AG04449 (cell line): Measurements from ENCODE around the gene TCAF1.
"Not testable (repeated sequence)": the region's sequence is repeated elsewhere in the genome, so short reads cannot be mapped to it uniquely, and the experiment has no call there.

Source experiments
- CTCF ChIA-PET: fragments of 350-600 bp; formaldehyde crosslinking; extraction: SDS; loops from one replicate; lab custom pipeline; 2021; ENCODE audit warnings: antibody characterized with exemption; lab: Yijun Ruan, JAX
- POLR2A ChIA-PET: fragments of 400-600, 350-600 bp; formaldehyde crosslinking; extraction: SDS; loops from one replicate; lab custom pipeline; 2020; ENCODE audit warnings: antibody characterized with exemption, inconsistent platforms; lab: Yijun Ruan, JAX
- DNase-seq: peaks from one replicate; pipeline ENCODE4 v3.0.0-alpha.2; 2010; ENCODE audit warnings: low read depth, low spot score
- H3K4me3 ChIP-seq: 2 replicates; pipeline ENCODE4 v1.5.1; 2011; ENCODE audit warnings: low read depth, mild to moderate bottlenecking, control low read depth, low read length

The TCAF1 gene

DNA sequence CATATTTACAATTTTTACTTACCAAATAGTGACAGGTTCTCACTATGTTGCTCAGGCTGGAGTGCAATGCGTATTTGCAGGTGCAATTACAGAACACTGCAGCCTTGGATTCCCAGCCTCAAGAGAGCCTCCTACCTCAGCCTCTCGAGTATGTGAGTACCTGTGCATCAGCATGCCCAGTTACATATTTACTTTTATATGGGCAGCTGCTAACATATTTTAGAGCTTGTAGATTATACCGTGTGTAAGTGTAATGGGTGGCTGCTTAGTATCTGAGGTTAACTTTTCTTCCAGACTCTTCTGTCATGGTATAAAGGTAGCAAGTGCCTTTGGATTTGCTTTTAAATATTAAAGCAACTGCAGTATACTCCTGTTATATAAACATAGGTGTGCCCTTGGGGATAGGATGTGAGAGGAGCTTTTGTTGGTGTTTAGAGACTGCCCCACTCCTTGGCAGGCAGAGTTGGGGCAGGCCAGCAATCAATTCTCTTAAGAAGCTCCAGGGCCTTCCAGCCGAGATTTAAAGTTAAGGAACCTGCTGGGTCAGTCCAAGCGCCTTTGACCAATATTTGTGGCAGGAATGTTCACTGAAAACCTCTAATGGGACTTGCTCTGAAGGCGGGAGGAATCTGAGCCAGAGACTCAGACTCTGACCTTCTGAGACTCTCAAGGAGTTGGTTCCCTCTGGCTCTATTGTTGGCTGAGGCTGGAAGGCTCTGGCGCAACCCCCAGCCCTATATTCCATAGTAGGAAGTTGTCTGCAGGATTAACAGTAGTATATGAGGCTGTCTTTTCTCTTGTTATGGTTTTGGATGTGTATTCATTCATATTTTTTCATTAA lies 77.5 kb downstream of the TCAF1 start:
- H3K4me3 ChIP-seq, POLR2A ChIA-PET, DNase-seq, CTCF ChIA-PET: not testable (repeated sequence)

DNA sequence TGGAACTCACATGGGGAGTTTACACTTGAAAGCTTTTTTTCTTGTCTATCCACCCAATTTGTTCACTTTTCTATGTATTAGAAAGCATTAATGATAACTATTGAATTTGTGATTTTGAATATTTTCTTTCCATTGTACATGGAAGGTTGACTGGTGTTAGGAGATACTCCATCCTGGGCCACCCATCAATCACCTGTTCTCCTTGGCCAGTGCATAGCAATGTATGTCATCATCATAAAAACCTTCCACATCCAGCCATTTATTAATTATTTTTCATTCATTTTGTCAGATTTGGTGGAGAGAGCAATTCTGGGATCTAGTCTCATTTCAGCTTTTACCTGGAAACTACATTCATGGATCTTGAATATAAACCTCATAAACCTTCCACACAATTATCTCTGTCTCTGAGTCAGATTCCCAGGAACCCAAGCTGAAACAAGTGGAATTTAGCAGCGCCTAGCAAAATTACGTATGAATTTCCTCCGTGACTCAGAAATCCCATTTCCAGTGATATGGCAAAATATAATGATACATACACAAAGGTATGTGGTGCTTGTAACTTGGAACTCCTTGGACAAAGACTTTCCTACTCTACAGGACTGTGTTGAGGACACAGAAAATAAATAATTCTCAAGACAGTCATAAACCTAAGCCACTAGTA lies 78.2 kb downstream of the TCAF1 start:
- CTCF ChIA-PET, H3K4me3 ChIP-seq, DNase-seq, POLR2A ChIA-PET: not testable (repeated sequence)

DNA sequence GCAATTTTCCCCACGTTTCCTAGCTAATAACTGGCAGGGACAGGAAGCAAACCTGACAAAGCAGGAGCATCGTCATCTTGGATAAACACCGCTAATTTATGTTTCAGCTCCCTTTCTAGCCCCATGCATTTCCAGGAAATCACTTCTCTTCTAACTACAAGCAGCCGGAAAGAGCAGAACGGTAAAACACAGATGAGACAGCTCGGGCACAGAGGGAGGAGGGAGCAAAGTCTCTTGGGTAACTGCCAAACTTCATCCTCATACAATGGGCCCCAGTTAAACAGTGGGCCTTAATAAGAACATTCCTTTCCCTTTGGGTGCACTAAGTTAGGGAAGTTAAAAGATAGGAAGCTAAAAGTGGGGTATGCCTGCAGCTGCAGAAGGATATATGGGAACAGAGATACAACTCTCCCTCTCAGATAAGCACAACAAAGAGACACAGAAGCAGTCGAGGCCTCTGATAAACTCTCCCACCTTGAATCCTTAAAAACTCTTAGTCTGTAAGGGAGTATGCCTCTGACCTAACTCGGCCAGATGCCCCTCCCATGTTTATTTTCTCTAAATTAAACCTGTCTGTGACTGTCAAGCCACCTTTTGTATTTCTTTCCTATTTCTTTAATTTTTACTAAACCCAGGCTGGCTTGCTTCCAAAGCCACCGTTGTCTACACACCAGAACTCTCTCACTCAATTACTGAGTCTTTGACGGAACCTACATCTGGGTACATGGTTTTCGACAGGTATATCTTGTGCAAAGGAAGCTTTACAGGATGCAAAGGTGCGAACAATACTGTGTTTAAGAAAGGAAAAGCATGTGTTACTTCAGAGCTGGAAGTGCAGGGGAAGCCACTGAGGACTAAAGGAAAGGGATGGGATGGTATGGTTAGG lies 80.3 kb downstream of the TCAF1 start:
- POLR2A ChIA-PET, H3K4me3 ChIP-seq, CTCF ChIA-PET: not testable (repeated sequence)

DNA sequence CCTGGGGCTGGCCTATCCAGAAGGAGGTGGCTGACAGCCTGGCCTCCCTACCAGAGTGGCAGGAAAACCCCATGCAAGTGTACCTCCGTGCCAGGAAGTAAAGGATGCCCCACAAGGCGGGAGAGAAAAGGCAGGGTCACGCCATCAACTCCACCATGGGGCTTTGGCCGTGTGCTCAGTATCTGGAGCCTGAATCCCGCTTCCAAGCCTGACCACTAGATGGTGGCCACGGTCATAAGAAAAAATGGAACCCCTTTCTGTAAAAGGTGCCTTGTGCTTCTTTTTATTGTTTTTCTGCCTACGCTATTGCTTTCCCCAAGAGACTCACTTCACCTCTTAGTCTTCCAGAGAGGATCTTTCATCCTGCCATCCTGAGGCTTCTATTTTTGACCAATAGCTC lies 84.1 kb downstream of the TCAF1 start:
- CTCF ChIA-PET, POLR2A ChIA-PET, DNase-seq, H3K4me3 ChIP-seq: not testable (repeated sequence)

More for the DNA sequence above, 80.3 kb downstream of the TCAF1 start:
- not testable (repeated sequence) for DNase-seq

DNA sequence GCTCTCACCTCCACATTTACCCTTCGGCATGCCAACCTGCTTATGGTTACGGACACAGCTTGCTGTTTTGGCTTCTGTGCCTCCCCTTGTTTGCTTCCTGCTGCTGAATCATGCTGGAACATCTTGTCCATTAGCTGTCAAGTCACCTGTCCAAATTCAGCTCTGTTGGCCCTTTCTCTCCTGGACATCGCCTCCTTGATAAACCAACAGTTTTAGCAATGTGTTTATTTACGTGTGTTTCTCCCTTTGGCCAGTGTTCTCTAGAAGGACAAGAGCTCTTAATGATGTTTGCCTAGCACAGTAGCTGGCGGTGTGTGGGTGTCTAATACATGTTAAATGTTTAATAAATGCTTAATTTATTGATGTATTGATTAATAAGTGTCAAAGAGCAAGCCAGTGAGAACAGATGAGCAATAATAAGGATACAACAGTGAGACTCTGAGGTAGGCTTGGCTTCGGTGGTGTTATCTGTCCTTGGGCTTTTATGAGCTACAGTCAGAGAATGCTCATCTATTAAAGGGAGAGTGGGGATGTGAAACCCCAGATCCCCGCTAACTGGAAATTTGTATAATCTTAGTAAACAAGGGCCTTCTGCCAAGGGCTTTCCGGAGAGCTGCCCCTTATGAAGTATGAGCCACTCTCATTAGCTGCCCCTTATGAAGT lies 85.4 kb downstream of the TCAF1 start:
- H3K4me3 ChIP-seq, POLR2A ChIA-PET, DNase-seq, CTCF ChIA-PET: not testable (repeated sequence)

DNA sequence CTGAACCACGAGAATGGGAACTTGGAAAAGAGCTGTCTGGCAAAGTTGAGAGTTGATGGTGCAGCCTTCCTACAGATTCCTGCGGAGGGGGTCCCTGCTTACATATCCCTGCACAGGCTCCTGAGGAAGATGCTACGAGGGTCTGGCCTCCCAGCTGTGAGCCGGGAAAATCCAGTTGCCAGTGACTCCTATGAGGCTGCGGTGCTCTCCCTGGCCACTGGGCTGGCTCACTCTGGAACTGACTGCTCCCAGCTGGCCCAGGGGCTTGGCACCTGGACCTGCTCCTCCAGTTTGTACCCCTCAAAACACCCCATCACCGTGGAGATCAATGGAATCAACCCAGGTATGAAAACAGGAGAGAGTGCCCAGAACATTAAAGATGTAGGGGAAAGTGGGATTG lies 91.3 kb downstream of the TCAF1 start:
- CTCF ChIA-PET, H3K4me3 ChIP-seq, POLR2A ChIA-PET, DNase-seq: not testable (repeated sequence)

DNA sequence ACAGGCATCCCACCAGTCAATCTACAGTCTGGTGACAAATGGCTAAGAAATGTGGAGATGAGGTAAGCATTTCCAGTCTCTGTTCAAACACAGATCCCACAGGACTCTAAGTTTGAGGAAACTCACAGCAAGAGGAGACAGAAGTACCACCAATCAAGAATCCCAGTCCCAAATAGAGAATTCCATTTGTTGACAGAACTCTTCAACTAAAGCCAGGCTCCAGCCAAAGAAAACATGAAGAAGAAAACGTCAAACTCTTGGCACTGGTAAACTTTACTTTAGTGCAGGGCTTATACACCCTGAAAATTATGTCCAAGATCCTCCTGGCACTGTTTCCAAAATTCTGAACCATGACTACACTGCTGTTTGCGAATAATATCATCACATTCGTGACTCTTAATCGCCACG lies 95.3 kb downstream of the TCAF1 start:
- POLR2A ChIA-PET, H3K4me3 ChIP-seq, DNase-seq: not testable (repeated sequence)

More for the DNA sequence above, 95.3 kb downstream of the TCAF1 start:
- CTCF ChIA-PET = not testable (repeated sequence)
